ENCODE measurements around the gene TSSC4.
A peak's percentile ranks its signal among the peaks of the same experiment; 100 is the strongest.

TSSC4 gene

GRCh38 chr11:2398664-2399355 is 1.7 kb upstream of the TSSC4 start (continued):
- peak; percentile 91 for TF ChIP-seq PRDM10 (tag by site-specific recombination; IDR thresholded peaks at IDR 0.05)
- TF ChIP-seq KLF9 (tag by site-specific recombination; IDR thresholded peaks at IDR 0.05; ENCODE audit: low read depth), result no peak
- TF ChIP-seq ZSCAN18 (tag by site-specific recombination; IDR thresholded peaks at IDR 0.05), result no peak
- TF ChIP-seq ZNF426 (tag by site-specific recombination; IDR thresholded peaks at IDR 0.05), result no peak
- no peak for TF ChIP-seq ZNF514 (tag by site-specific recombination; IDR thresholded peaks at IDR 0.05)
- TF ChIP-seq ZNF548 (tag by site-specific recombination; IDR thresholded peaks at IDR 0.05), result no peak
- TF ChIP-seq REST (tag by site-specific recombination; IDR thresholded peaks at IDR 0.05), result no peak
- TF ChIP-seq ZNF776 (tag by site-specific recombination; IDR thresholded peaks at IDR 0.05; ENCODE audit: borderline replicate concordance), result no peak

- CTCF ChIA-PET, result interaction anchor here (0.7 to 4.2 kb wide), 8 partner anchors 12 to 504 kb away, joined by 3 to 29 read pairs (median 3); partner anchors contain the start of gene CD81
- Histone ChIP-seq H3K4me3 (ENCODE audit: low read depth, low read length) (peak overlapping the region; percentile 76), H3K9me3 (ENCODE audit: control insufficient read depth, insufficient read depth, low read depth, low read length) (no peaks in the 10 kb centered on the region), H3K4me1 (ENCODE audit: control insufficient read depth, insufficient read depth, low read length) (no peaks in the 10 kb centered on the region), H3K36me3 (ENCODE audit: control insufficient read depth in 2 of 2, insufficient read depth in 1 of 2, low read length in 2 of 2) (peaks cover 0 to 65% of the 10 kb centered on the region in 2 experiments; a peak in 1 of 3 replicates), H3K27ac (ENCODE audit: extremely low read depth, low read depth, low read length) (peak overlapping the region; percentile 53)
- POLR2A ChIA-PET, result interaction anchor here (1.1 to 3.3 kb wide), 4 partner anchors 9 to 88 kb away, joined by 3 to 64 read pairs (median 8); partner anchors contain the start of gene CD81
- TF ChIP-seq TRIM28 (IDR thresholded peaks at IDR 0.05; ENCODE audit: borderline replicate concordance, low read length) (no peak), ZNF121 (tag by site-specific recombination; IDR thresholded peaks at IDR 0.05) (no peak), ZBTB48 (tag by site-specific recombination; IDR thresholded peaks at IDR 0.05) (no peak), ZNF488 (tag by site-specific recombination; IDR thresholded peaks at IDR 0.05) (no peak), WT1 (tag by site-specific recombination; IDR thresholded peaks at IDR 0.05) (no peak), EGR2 (tag by site-specific recombination; IDR thresholded peaks at IDR 0.05; ENCODE audit: low read depth) (no peak), ZNF324 (tag by site-specific recombination; IDR thresholded peaks at IDR 0.05) (no peak), ZXDB (tag by site-specific recombination; IDR thresholded peaks at IDR 0.05) (no peak), ZNF645 (tag by site-specific recombination; IDR thresholded peaks at IDR 0.05) (no peak), SALL2 (tag by site-specific recombination; IDR thresholded peaks at IDR 0.05; ENCODE audit: borderline replicate concordance) (no peak), ZNF398 (tag by site-specific recombination; IDR thresholded peaks at IDR 0.05) (0 out of 2 replicates have a peak, but pooled peaks have one; percentile 25), ZNF792 (tag by site-specific recombination; IDR thresholded peaks at IDR 0.05) (no peak), ZNF423 (tag by site-specific recombination; IDR thresholded peaks at IDR 0.05) (peak; percentile 45; the same call in 1 of the 2 replicates), ZNF335 (tag by site-specific recombination; conservative IDR thresholded peaks at IDR 0.05) (no peak), ZNF133 (tag by site-specific recombination; IDR thresholded peaks at IDR 0.05) (no peak)
Observed at GRCh38 chr11:2399488-2400068, 972 bp upstream of the TSSC4 start.
